GM18508 (cell line): ENCODE measurements around the gene TRIM24.
"Not testable (repeated sequence)": the region's sequence is repeated elsewhere in the genome, so short reads cannot be mapped to it uniquely, and the experiment has no call there.

ENCODE experiments used
- ATAC-seq: cut with Tn5 transposase; IDR thresholded peaks from one replicate; pipeline ENCODE4 v1.9.1; 2021; ENCODE audit warnings: moderate number of reproducible peaks; ENCODE audit not compliant: insufficient read depth, unreplicated experiment

Gene TRIM24

DNA sequence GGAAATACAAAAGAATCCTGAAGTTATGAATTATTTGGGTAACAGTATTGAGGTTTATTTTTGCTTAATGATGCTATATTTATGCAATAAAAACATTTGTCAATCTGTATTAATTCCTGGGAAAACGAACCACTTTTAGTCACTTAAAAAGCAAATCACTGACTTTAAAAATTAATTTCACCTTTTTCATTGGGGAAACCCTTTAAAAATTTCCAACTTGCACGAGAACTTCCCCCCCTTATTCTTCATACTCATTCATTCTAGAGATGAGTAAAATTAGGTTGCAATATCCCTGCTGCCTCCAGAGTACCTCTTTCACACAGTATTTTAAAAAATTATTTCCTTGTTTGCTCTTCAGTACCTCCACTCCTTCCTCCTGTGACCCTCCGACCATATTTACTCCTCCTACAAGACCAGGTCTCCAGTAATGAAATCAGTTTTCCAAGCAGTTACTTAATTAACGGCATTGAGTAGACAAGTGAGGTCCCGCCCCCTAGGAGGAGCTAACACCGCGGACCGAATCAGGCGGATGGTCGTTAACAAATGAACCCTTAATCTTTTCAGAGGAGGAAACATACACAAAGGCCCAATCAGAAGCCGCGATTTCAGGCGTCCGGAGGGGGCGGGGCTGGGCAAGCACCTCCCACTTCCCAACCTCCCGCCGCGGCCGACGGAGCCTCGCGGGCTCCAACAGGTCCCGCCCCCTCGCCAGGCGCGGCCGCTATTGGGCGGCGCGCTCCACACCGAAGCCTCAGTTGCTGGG lies 465 bp upstream of the TRIM24 start:
- ATAC-seq, result peak; percentile 88

DNA sequence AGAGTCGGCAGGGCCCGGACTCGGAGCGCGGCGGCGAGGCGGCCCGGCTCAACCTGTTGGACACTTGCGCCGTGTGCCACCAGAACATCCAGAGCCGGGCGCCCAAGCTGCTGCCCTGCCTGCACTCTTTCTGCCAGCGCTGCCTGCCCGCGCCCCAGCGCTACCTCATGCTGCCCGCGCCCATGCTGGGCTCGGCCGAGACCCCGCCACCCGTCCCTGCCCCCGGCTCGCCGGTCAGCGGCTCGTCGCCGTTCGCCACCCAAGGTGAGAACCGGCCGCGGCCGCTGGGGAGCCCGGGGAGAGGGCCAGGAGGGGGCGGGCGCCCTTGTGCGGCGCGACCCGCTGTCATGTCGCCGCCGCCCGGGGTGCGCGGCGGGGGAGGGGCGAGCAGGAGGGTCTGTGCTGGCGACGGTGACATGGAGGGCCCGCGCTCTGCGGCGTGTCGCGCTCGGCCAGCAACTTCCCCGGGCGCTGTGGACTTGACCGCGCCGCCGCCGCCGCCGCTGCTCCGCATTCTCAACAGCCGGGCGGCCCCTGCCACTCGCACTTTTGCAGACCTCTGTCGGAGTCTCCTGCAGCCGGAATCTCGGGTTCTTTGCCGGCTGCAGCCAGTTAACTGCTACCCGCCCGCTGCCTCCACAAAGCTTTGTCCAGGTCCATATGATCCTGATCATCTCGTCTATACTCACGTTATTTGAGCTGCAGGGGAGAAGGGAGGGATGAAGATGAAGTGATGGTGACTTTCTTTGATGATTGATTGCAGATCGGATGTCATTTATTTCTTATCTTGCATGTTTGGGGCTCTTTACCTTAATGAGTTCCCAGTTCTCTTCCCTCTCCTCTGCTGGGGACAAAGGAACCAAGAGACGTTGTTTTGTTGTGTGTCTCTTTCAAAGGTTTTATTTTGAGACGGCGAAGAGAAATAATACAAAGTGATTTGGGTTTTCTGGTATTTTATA lies 869 bp downstream of the TRIM24 start:
- no peak for ATAC-seq

GRCh38 chr7:138463291-138463618 lies 3.2 kb downstream of the TRIM24 start:
- ATAC-seq, result not testable (repeated sequence)

- no peak for ATAC-seq
These were observed 5.0 kb downstream of the TRIM24 start for GRCh38 chr7:138465046-138465445.

- peak; percentile 83 for ATAC-seq
These were observed 6.2 kb downstream of the TRIM24 start for GRCh38 chr7:138466069-138466756.

- no peak for ATAC-seq
These were observed 8.4 kb downstream of the TRIM24 start for GRCh38 chr7:138468244-138469123.

DNA sequence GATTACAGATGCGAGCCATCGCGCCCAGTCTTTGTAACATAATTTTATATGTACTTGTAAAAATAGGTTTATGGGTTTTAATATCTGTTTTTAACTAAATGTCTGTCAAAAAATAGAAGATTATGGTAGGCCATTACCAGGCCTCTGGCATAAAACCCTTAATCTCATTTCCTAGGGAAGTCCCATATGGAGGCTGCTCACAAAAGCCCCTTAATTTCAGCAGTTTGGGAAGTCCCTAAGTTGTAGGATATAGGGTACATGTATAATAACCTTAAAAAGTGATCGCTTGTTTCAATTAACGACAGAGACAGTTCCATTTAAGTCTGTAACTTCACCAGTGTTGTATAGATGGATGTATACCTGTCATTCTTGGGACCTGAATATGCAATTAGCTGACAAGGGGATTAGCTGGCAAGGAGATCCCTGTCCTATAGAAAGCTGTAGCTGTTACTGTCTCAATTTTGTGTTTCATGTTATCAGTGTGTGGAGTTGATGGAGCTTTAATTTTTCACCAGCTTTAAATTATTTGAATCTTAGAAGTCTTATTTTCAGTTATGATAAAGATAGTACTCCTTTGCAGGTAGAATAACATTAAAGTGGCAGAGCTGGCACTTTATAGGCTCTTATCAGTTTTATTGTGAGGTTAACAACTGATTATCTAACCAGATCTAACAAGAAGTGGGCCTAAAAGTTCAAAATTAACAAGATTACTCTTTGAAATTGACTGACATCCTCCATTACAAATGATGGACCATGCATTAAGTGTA lies 10.5 kb downstream of the TRIM24 start:
- ATAC-seq, result no peak

DNA sequence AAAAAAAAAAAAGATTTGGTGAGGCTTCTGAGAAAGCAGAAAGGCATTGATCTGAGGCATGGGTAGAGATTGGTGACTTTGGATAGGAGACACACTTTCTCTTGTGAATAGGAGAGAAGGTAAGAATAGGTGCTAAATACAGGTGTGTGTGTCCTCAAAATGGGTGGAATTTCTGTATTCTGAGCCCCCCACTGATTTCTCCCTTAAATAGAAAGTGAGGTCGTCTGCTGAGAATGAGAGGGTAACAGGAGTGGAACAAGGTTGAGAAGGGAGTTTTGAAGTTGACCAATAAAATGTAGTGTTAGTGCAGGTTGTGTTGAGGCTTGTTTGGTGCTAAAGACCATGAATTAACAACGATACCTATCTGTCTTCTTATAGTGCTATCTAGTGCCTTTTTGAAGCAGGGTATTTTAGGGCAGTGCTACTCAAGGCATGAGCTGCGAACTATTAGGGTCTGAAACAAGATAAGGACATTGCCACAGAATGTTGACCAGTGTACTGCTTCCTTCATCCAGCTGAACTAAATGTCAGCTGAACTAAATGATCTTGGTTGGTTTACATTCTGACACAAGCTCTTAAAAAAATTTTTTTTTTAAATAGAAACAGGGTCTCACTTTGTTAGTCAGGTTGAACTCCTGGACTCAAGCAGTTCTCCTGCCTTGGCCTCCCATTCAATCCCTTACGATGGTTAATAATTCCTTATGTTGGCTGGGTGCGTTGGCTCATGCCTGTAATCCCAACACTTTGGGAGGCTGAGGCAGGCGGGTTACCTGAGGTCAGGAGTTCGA lies 12.4 kb downstream of the TRIM24 start:
- ATAC-seq, result no peak

- no peak for ATAC-seq
These were observed 15.3 kb downstream of the TRIM24 start for GRCh38 chr7:138475377-138475776.

GRCh38 chr7:138477081-138477578 lies 17.1 kb downstream of the TRIM24 start:
- no peak for ATAC-seq

DNA sequence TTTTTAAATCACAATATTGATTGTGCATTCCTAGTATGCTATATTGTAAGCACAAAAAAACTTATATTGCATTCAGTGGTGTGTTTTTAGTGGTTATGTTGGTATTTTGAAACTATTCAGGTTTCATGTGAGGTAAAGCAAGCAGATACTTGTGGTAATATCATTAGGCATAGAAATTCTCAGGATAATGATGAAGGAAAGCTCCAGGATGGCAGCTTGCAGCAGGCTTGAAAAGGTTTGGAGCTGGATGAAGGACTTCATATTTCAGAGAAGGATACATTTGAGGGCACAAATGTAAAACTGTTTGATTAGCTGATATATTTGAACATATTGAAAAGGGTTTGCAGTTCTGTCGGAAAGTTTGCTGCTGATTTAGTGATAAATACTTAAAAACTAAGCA lies 17.5 kb downstream of the TRIM24 start:
- ATAC-seq, result no peak

DNA sequence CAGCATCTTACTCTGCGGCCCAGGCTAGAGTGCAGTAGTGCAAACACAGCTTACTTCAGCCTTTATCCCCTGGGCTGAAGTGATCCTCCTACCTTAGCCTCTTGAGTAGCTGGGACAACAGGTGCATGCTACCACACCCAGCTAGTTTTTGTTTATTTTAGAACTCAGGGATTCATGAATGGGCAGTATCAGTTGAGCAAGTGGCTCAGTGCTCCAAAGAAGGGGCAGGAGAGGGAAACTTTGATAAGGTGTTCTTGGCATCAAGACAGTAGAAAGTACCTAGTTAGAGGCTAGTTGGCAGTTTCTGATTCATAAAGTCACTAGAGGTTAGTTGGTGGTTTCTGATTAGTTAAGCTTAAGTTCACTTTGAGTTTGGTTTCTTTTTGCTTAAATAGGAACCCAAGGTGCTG lies 18.4 kb downstream of the TRIM24 start:
- peak; percentile 65 for ATAC-seq

- no peak for ATAC-seq
These were observed 20.5 kb downstream of the TRIM24 start for GRCh38 chr7:138480527-138480926.

DNA sequence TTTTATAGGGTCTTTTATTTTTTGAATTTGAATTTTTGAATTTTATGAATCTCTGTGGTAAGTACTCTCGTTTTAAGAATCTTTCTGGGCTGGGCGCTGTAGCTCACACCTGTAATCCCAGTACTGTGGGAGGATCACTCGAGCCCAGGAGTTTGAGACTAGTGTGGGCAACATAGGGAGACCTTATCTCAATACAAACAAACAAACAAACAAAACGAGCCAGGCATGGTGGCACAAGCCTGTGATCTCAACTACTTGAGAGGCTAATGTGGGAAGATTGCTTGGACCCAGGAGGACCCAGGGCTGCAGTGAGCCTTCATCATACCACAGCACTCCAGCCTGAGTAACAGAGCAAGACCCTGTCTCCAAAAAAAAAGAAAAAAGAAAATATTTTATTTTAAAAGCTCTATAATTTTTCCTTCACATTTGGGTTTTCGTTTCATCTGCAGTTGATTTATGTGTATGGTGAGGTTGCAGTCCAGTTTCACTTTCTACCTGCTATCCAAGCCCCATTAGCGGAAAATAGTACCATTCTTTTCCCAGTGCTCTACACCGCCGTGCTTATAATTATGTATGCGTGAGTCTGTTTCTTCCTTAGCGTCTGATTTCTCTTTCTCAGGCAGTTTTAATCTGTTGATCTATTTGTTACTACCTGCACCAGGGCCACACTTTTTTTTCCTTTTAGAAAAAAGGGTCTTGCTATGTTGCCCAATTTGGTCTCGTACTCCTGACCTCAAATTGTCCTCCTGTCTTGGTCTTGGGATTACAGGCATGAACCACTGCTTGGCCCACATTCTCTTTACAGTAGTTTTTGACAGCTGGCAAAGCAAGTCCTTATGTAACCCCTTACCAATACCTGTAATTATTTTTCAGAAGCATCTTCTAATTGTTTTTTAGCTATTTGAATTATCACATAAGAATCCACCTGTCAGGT lies 21.7 kb downstream of the TRIM24 start:
- no peak for ATAC-seq

- ATAC-seq, result no peak
These were observed 23.5 kb downstream of the TRIM24 start for GRCh38 chr7:138483531-138483930.

- not testable (repeated sequence) for ATAC-seq
These were observed 25.4 kb downstream of the TRIM24 start for GRCh38 chr7:138485508-138485907.

DNA sequence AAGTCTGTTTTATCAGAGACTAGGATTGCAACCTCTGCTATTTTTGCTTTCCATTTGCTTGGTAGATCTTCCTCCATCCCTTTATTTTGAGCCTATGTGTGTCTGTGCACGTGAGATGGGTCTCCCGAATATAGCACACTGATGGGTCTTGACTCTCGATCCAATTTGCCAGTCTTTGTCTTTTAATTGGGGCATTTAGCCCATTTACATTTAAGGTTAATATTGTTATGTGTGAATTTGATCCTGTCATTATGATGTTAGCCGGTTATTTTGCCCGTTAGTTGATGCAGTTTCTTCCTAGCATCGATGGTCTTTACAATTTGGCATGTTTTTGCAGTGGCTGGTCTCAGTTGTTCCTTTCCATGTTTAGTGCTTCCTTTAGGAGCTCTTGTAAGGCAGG lies 29.1 kb downstream of the TRIM24 start:
- ATAC-seq, result not testable (repeated sequence)
